DMS153 treated with DMSO at 0.1 percent for 48 hours (cell line): ENCODE data around the gene TPO.
"Not testable (repeated sequence)": the region's sequence is repeated elsewhere in the genome, so short reads cannot be mapped to it uniquely, and the experiment has no call there.

ENCODE experiments used
- DNase-seq: peaks from one replicate; lab custom pipeline; 2025; ENCODE audit not compliant: unreplicated experiment; lab: John Stamatoyannopoulos, UW

The TPO gene

GRCh38 chr2:1481406-1482252 lies 68.4 kb downstream of the TPO start:
- no peak for DNase-seq

- DNase-seq: no peak
Observed at GRCh38 chr2:1482253-1482675, 69.0 kb downstream of the TPO start.

GRCh38 chr2:1482981-1483380 lies 69.7 kb downstream of the TPO start:
- no peak for DNase-seq

- no peak for DNase-seq
Observed at GRCh38 chr2:1483551-1483950, 70.3 kb downstream of the TPO start.

- no peak for DNase-seq
Observed at GRCh38 chr2:1484131-1484884, 71.0 kb downstream of the TPO start.

- no peak for DNase-seq
Observed at GRCh38 chr2:1486670-1487069, 73.4 kb downstream of the TPO start.

- no peak for DNase-seq
Observed at GRCh38 chr2:1487758-1488157, 74.5 kb downstream of the TPO start.

GRCh38 chr2:1488181-1488671 lies 75.0 kb downstream of the TPO start:
- DNase-seq: no peak

- DNase-seq: no peak
Observed at GRCh38 chr2:1488851-1489250, 75.6 kb downstream of the TPO start.

GRCh38 chr2:1489486-1489885 lies 76.2 kb downstream of the TPO start:
- DNase-seq: no peak

GRCh38 chr2:1490381-1490780 lies 77.1 kb downstream of the TPO start:
- DNase-seq: not testable (repeated sequence)

GRCh38 chr2:1491751-1492150 lies 78.5 kb downstream of the TPO start:
- DNase-seq: no peak

- DNase-seq: not testable (repeated sequence)
Observed at GRCh38 chr2:1492231-1492630, 79.0 kb downstream of the TPO start.

- no peak for DNase-seq
Observed at GRCh38 chr2:1492711-1493430, 79.6 kb downstream of the TPO start.

GRCh38 chr2:1493431-1494126 lies 80.3 kb downstream of the TPO start:
- no peak for DNase-seq

- DNase-seq: no peak
Observed at GRCh38 chr2:1494257-1494656, 81.0 kb downstream of the TPO start.

GRCh38 chr2:1494906-1495305 lies 81.6 kb downstream of the TPO start:
- DNase-seq: no peak

- DNase-seq: no peak
Observed at GRCh38 chr2:1495676-1496358, 82.6 kb downstream of the TPO start.

- DNase-seq: no peak
Observed at GRCh38 chr2:1496359-1496821, 83.1 kb downstream of the TPO start.

GRCh38 chr2:1497122-1497611 lies 83.9 kb downstream of the TPO start:
- DNase-seq: no peak
